CD1c-positive myeloid dendritic cell (primary cell): ENCODE measurements around the gene DBT.
"Not testable (repeated sequence)": the region's sequence is repeated elsewhere in the genome, so short reads cannot be mapped to it uniquely, and the experiment has no call there.

Source experiments
- DNase-seq: peaks from one replicate; pipeline ENCODE4 v3.0.0-alpha.2; 2016; ENCODE audit errors: extremely low spot score

The DBT gene

GRCh38 chr1:100250807-100251206 lies 1.2 kb upstream of the DBT start:
- no peak for DNase-seq

GRCh38 chr1:100250264-100250663 lies 630 bp upstream of the DBT start:
- DNase-seq = no peak

- DNase-seq = no peak
Measured at GRCh38 chr1:100249155-100249536, 488 bp downstream of the DBT start.

GRCh38 chr1:100246738-100247137 lies 2.9 kb downstream of the DBT start:
- DNase-seq = no peak

- DNase-seq = no peak
Measured at GRCh38 chr1:100240631-100241030, 9.0 kb downstream of the DBT start.

- DNase-seq = no peak
Measured at GRCh38 chr1:100239961-100240360, 9.7 kb downstream of the DBT start.

- no peak for DNase-seq
Measured at GRCh38 chr1:100237091-100237490, 12.5 kb downstream of the DBT start.

GRCh38 chr1:100234432-100234831 lies 15.2 kb downstream of the DBT start:
- no peak for DNase-seq

- DNase-seq = not testable (repeated sequence)
Measured at GRCh38 chr1:100233566-100233965, 16.1 kb downstream of the DBT start.

GRCh38 chr1:100232156-100232555 lies 17.5 kb downstream of the DBT start:
- no peak for DNase-seq

- DNase-seq = no peak
Measured at GRCh38 chr1:100231721-100232120, 17.9 kb downstream of the DBT start.

GRCh38 chr1:100230765-100231164 lies 18.9 kb downstream of the DBT start:
- DNase-seq = no peak

- no peak for DNase-seq
Measured at GRCh38 chr1:100229681-100230443, 19.8 kb downstream of the DBT start.

GRCh38 chr1:100222428-100222827 lies 27.2 kb downstream of the DBT start:
- DNase-seq = no peak

GRCh38 chr1:100219883-100220282 lies 29.8 kb downstream of the DBT start:
- no peak for DNase-seq

- no peak for DNase-seq
Measured at GRCh38 chr1:100219457-100219856, 30.2 kb downstream of the DBT start.

GRCh38 chr1:100217834-100218233 lies 31.8 kb downstream of the DBT start:
- DNase-seq = no peak

- DNase-seq = no peak
Measured at GRCh38 chr1:100215101-100215500, 34.5 kb downstream of the DBT start.

- no peak for DNase-seq
Measured at GRCh38 chr1:100213141-100213540, 36.5 kb downstream of the DBT start.

- no peak for DNase-seq
Measured at GRCh38 chr1:100206301-100206700, 43.3 kb downstream of the DBT start.

GRCh38 chr1:100205593-100205992 lies 44.0 kb downstream of the DBT start:
- not testable (repeated sequence) for DNase-seq

GRCh38 chr1:100205103-100205502 lies 44.5 kb downstream of the DBT start:
- not testable (repeated sequence) for DNase-seq

- DNase-seq = not testable (repeated sequence)
Measured at GRCh38 chr1:100202703-100203102, 46.9 kb downstream of the DBT start.

- DNase-seq = not testable (repeated sequence)
Measured at GRCh38 chr1:100200060-100200459, 49.6 kb downstream of the DBT start.
